Kidney epithelial cell (primary cell): ENCODE data around the gene ST8SIA4. TPM values are rescaled to one million over a fixed set of nuclear protein-coding genes. Genes with fewer than 3 reads are reported as not detected.
A peak's percentile ranks its signal among the peaks of the same experiment; 100 is the strongest.

ENCODE experiments used
- DNase-seq: peaks from one replicate; pipeline ENCODE4 v3.0.0-alpha.2; 2010; ENCODE audit warnings: low read depth
- H3K27me3 ChIP-seq: 2 replicates; pipeline ENCODE4 v1.6.0; 2011; ENCODE audit warnings: low read length; ENCODE audit not compliant: control insufficient read depth, insufficient read depth
- H3K36me3 ChIP-seq: 2 replicates; pipeline ENCODE4 v1.5.1; 2011; ENCODE audit warnings: low read length; ENCODE audit not compliant: control insufficient read depth, insufficient read depth
- H3K4me3 ChIP-seq: 2 replicates; pipeline ENCODE4 v1.5.1; 2011; ENCODE audit warnings: low read depth, mild to moderate bottlenecking, control low read depth, low read length
- CTCF ChIP-seq: IDR thresholded peaks from 2 replicates; pipeline ENCODE4 v1.5.1; 2011; ENCODE audit warnings: mild to moderate bottlenecking, moderate library complexity, low read length, control low read depth, inconsistent platforms; ENCODE audit not compliant: insufficient read depth, poor library complexity, severe bottlenecking
- total RNA-seq: library from RNA; depleted of rRNA; stranded (reverse); fragments of >200 nt; gene quantifications from 2 replicates; pipeline ENCODE4 v1.2.3, GENCODE V29; 2015

The ST8SIA4 gene
- total RNA-seq, 1 donor from 2014 or later: 2.3 TPM

DNA sequence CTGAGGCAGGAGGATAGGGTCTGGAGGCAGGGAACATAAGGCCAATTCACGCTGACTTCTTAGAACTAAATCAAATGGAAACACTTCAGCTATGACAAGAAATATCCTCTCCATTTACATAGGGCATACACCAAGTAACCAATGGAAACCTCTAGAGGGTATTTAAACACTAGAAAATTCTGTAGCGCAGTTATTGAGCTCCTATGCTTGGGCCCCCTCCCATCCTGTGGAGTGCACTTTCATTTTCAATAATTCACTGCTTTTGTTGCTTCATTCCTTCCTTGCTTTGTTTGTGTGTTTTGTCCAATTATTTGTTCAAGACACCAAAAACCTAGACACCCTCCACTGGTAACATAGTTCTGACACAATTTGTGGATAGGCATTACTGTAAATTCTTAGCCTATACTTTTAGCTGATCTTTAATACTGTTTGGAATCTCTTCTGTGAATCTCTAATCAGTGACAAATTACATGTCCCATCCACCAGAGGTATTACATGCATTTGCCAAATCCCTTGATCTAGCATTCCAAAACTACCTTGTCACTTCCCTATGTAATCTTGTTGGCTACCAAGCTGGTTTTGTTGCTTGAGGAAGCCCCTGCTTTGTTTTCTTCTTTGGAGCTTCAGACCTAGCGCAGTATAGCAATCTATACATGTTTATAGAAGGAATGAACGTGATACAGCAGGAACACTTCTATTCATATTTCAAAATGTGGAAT is 61.6 kb downstream of the ST8SIA4 start:
- DNase-seq: peak; percentile 18
- Histone ChIP-seq H3K4me3 (no peak overlapping the region), H3K27me3 (no peaks in the 10 kb centered on the region), H3K36me3 (no peaks in the 10 kb centered on the region)
- TF ChIP-seq CTCF: no peak

DNA sequence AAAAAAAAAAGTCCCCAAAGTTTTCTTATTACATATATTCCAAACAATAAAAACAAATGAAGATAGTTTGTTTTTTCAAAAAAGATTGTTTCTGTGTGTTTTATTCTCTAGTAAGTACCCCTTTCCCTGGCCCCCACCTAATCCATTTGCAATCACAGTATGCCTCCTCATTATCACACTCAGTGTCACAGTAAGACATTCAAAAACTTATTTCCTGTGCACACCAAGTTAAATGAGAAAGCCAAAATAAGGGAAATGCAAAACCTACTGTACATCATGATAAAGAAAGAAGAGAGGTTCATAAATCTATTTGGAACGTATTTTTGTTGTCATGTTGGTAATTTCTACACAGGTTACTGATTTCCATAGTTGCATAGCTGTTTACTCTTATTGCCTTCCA is 62.3 kb downstream of the ST8SIA4 start:
- Histone ChIP-seq H3K4me3 (no peak overlapping the region), H3K36me3 (no peaks in the 10 kb centered on the region), H3K27me3 (no peaks in the 10 kb centered on the region)
- no peak for TF ChIP-seq CTCF
- DNase-seq: no peak

DNA sequence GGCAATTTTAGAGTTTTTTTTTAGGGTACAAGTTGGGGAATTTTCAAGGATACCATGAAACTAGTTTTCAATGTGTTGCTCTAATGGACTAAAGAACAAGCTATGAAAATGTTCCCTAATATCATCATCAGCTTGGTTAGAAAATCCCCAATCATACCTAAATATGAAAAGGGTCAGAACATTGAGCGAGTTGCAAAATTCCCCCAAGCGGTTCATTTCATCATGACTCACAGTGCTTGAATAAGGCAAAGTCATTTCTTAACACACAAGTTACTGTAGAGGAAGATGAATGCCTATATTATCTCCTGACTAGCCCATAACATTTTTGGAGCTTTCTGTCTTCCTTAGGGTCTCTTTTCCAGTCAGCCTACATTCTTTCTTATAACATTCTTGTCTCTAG is 62.7 kb downstream of the ST8SIA4 start:
- no peak for TF ChIP-seq CTCF
- H3K4me3 ChIP-seq: no peak overlapping the region
- no peaks in the 10 kb centered on the region for H3K27me3 ChIP-seq
- H3K36me3 ChIP-seq: no peaks in the 10 kb centered on the region
- DNase-seq: no peak

DNA sequence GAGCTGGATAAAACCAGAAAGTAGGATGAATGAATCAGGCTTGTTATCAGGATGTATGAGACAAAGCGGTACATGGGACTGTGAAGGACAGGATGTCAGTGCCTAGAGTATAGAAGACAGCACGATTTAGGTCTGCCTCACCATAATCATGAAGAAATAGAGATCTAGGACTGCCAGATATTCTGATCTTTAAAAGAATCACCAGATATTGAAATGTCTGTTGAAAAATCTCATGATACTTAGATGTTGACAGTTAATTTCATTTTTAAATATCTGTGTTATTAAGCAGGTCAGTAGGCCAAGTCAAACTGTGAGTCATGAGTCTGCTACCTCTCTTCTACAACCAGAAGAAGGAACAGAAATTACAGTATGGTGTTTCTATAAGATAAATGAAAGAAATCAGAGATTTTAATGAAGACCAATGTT is 65.0 kb downstream of the ST8SIA4 start:
- no peak for TF ChIP-seq CTCF
- no peaks in the 10 kb centered on the region for H3K36me3 ChIP-seq
- no peaks in the 10 kb centered on the region for H3K27me3 ChIP-seq
- no peak overlapping the region for H3K4me3 ChIP-seq
- DNase-seq: no peak

DNA sequence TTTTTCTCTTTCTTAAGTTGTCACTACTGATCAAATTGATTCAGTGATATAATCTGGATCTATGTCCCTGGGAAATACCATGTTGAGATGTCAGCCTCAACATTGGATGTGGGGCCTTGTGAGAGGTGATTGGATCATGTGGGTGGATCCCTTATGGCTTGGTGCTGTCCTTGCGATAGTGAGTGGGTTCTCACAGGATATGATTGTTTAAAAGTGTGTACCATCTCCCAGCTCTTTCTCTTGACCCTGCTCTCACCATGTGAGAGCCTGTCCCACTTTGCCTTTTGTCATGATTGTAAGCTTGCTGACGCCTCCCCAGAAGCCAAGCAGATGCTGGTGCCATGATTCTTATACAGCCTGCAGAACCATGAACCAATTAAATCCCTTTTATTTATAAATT is 68.6 kb downstream of the ST8SIA4 start:
- TF ChIP-seq CTCF: no peak
- no peaks in the 10 kb centered on the region for H3K36me3 ChIP-seq
- no peaks in the 10 kb centered on the region for H3K27me3 ChIP-seq
- no peak overlapping the region for H3K4me3 ChIP-seq
- DNase-seq: no peak
